HG03175 (cell line): Measurements from ENCODE around the gene ARFRP1.
"Not testable (repeated sequence)": the region's sequence is repeated elsewhere in the genome, so short reads cannot be mapped to it uniquely, and the experiment has no call there.

Experiments
- ATAC-seq: cut with Tn5 transposase; IDR thresholded peaks from one replicate; pipeline ENCODE4 v1.9.1; 2021; ENCODE audit warnings: mild to moderate bottlenecking, moderate library complexity; ENCODE audit not compliant: unreplicated experiment

Gene ARFRP1

GRCh38 chr20:63733579-63734081 is 25.9 kb upstream of the ARFRP1 start:
- no peak for ATAC-seq

GRCh38 chr20:63733117-63733516 is 25.3 kb upstream of the ARFRP1 start:
- no peak for ATAC-seq

GRCh38 chr20:63732118-63733095 is 24.6 kb upstream of the ARFRP1 start:
- ATAC-seq, result no peak

GRCh38 chr20:63731410-63731809 is 23.6 kb upstream of the ARFRP1 start:
- ATAC-seq, result no peak

GRCh38 chr20:63730189-63730733 is 22.5 kb upstream of the ARFRP1 start:
- not testable (repeated sequence) for ATAC-seq

- not testable (repeated sequence) for ATAC-seq
Observed at GRCh38 chr20:63722967-63723622, 15.3 kb upstream of the ARFRP1 start.

GRCh38 chr20:63718996-63719395 is 11.2 kb upstream of the ARFRP1 start:
- no peak for ATAC-seq

GRCh38 chr20:63714858-63715257 is 7.1 kb upstream of the ARFRP1 start:
- no peak for ATAC-seq

GRCh38 chr20:63712191-63712590 is 4.4 kb upstream of the ARFRP1 start:
- ATAC-seq, result no peak

- no peak for ATAC-seq
Observed at GRCh38 chr20:63711085-63711645, 3.4 kb upstream of the ARFRP1 start.

- no peak for ATAC-seq
Observed at GRCh38 chr20:63709149-63709527, 1.4 kb upstream of the ARFRP1 start.

GRCh38 chr20:63708301-63709148 is 749 bp upstream of the ARFRP1 start:
- ATAC-seq, result peak; percentile 8

GRCh38 chr20:63706852-63707557 is 771 bp downstream of the ARFRP1 start:
- ATAC-seq, result peak; percentile 32

- ATAC-seq, result no peak
Observed at GRCh38 chr20:63706027-63706695, 1.6 kb downstream of the ARFRP1 start.

GRCh38 chr20:63705232-63706026 is 2.3 kb downstream of the ARFRP1 start:
- ATAC-seq, result no peak

GRCh38 chr20:63704749-63705117 is 3.0 kb downstream of the ARFRP1 start:
- no peak for ATAC-seq

GRCh38 chr20:63703976-63704748 is 3.6 kb downstream of the ARFRP1 start:
- no peak for ATAC-seq
